ENCODE measurements around the gene GALR2.

DNA sequence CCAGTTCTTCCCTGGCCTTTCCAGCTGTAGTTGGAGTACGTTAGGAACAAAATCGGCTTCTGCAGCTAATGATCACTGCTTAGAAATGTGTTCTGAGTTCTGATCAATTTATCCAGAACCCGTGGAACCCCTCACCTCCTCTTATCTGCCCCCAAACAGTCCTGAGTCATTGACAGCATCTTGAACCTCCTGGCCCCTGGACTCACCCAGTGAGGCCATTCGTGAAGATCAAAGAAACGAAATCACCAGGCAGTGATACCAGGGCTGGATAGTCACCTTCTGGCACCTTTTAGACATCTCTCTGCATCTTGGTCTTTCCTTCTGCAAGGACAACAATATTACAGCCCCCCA, 46.1 kb downstream of the GALR2 start:
- TF ChIP-seq CTCF (IDR thresholded peaks at IDR 0.05) (no peak), POLR2A (IDR thresholded peaks at IDR 0.05) (no peak), POLR2AphosphoS5 (IDR thresholded peaks at IDR 0.05) (no peak)
